HepG2 (cell line): Measurements from ENCODE around the gene TFEC. TPM values are rescaled to one million over a fixed set of nuclear protein-coding genes. Genes with fewer than 3 reads are reported as not detected.
A peak's percentile ranks its signal among the peaks of the same experiment; 100 is the strongest.

Experiments
- ATAC-seq: fragments of 200-7000 bp; cut with Tn5 transposase; 3 replicates; pipeline ENCODE4 v1.9.1; 2020; ENCODE audit warnings: mild to moderate bottlenecking, moderate library complexity
- Bru-seq: library from RNA; stranded (reverse); fragments of 400-500 nt; gene quantifications from one replicate; lab custom pipeline; 2021; lab: Mats Ljungman, UMichigan
- BruChase-seq, 2 experiments: library from RNA; stranded (reverse); fragments of 400-500 nt; gene quantifications; one replicate each; lab custom pipeline; 2021; lab: Mats Ljungman, UMichigan
- BruUV-seq: library from RNA; stranded (reverse); fragments of 400-500 nt; replicated peaks from 2 replicates; lab custom pipeline; 2021; lab: Mats Ljungman, UMichigan
- CTCF ChIA-PET: fragments of 300-600 bp; formaldehyde crosslinking; extraction: SDS; loops from one replicate; lab custom pipeline; 2021; ENCODE audit warnings: low total read pairs, inconsistent platforms, low intra/inter-chr PET ratio; lab: Yijun Ruan, JAX
- POLR2A ChIA-PET: fragments of 350-600 bp; sonication (Branson Sonifier 250); formaldehyde crosslinking; loops from one replicate; lab custom pipeline; 2020; ENCODE audit warnings: antibody characterized with exemption, inconsistent platforms; lab: Yijun Ruan, JAX
- DNase-seq: peaks from one replicate; pipeline ENCODE4 v3.0.0-alpha.2; 2015; ENCODE audit warnings: low spot score
- FAIRE-seq: peaks from 3 replicates; lab custom pipeline; 2011; peaks lifted over from hg19 to GRCh38; lab: Jason Lieb, UNC
- H2AFZ ChIP-seq: one replicate; pipeline ENCODE4 v1.6.1; 2011; ENCODE audit warnings: low read length, inconsistent platforms
- H3K27ac ChIP-seq: fragments of 300-600 bp; 3 replicates; pipeline ENCODE4 v1.8.0; 2011; ENCODE audit warnings: mixed run types, mild to moderate bottlenecking, mixed read lengths, low read length, inconsistent platforms; ENCODE audit not compliant: insufficient read depth; ENCODE audit errors: extremely low read length
- H3K27me3 ChIP-seq, 2 experiments: fragments of 200-600 bp in 1 of 2; 2 replicates in 1 of 2; 3 replicates in 1 of 2; pipeline versions ENCODE4 v1.6.0 to v1.8.0; 2011; ENCODE audit warnings: low read length in 2 of 2, mild to moderate bottlenecking in 2 of 2, moderate library complexity in 2 of 2, inconsistent platforms in 1 of 2; ENCODE audit not compliant: insufficient read depth in 2 of 2, control insufficient read depth in 1 of 2
- H3K36me3 ChIP-seq, 2 experiments: fragments of 200-600 bp in 1 of 2; replicated peaks in 1 of 2; 2 replicates in 1 of 2; 3 replicates in 1 of 2; pipeline versions ENCODE4 v1.5.1 to v1.8.0; 2011; ENCODE audit warnings: low read length in 2 of 2, inconsistent platforms in 1 of 2; ENCODE audit not compliant: insufficient read depth in 2 of 2, control insufficient read depth in 1 of 2
- H3K4me1 ChIP-seq: 2 replicates; pipeline ENCODE4 v1.5.1; 2012; ENCODE audit warnings: low read length, inconsistent platforms; ENCODE audit not compliant: insufficient read depth
- H3K4me2 ChIP-seq: 2 replicates; pipeline ENCODE4 v1.6.0; 2011; ENCODE audit warnings: low read depth, low read length, inconsistent platforms
- H3K4me3 ChIP-seq, 3 experiments: fragments of 200-600 bp in 1 of 3; sonication (generic), shearing (Covaris generic) in 1 of 3; replicated peaks in 1 of 3; 2 replicates each; pipeline ENCODE4 v1.5.1; 2011 to 2016; ENCODE audit warnings: low read length in 3 of 3, inconsistent platforms in 2 of 3, low read depth in 2 of 3, mild to moderate bottlenecking in 2 of 3, control low read depth in 1 of 3, mixed read lengths in 1 of 3; ENCODE audit not compliant: insufficient read depth in 1 of 3
- H3K79me2 ChIP-seq: one replicate; pipeline ENCODE4 v1.6.1; 2011; ENCODE audit warnings: low read length, inconsistent platforms; ENCODE audit not compliant: insufficient read depth
- H3K9ac ChIP-seq: 2 replicates; pipeline ENCODE4 v1.6.0; 2011; ENCODE audit warnings: mild to moderate bottlenecking, low read depth, low read length, inconsistent platforms; ENCODE audit not compliant: insufficient read depth
- H3K9me3 ChIP-seq: 2 replicates; pipeline ENCODE4 v1.5.1; 2012; ENCODE audit warnings: mild to moderate bottlenecking, low read length
- H4K20me1 ChIP-seq: 2 replicates; pipeline ENCODE4 v1.6.0; 2011; ENCODE audit warnings: inconsistent platforms, mild to moderate bottlenecking, low read length, moderate library complexity; ENCODE audit not compliant: insufficient read depth
- PITX1 ChIP-seq: sonication (generic); formaldehyde crosslinking; IDR thresholded peaks from 2 replicates; pipeline ENCODE4 v1.5.1; 2020; ENCODE audit warnings: mild to moderate bottlenecking, missing genetic modification reagents
- TCF7L2 ChIP-seq: IDR thresholded peaks from 2 replicates; pipeline ENCODE4 v1.6.1; 2011; ENCODE audit warnings: mild to moderate bottlenecking, low read depth, low read length, moderate library complexity
- ZNF121 ChIP-seq: sonication (generic); formaldehyde crosslinking; IDR thresholded peaks from 2 replicates; pipeline ENCODE4 v1.5.0; 2020; ENCODE audit warnings: mild to moderate bottlenecking, missing genetic modification reagents
- ZNF615 ChIP-seq: sonication (generic); formaldehyde crosslinking; IDR thresholded peaks from 2 replicates; pipeline ENCODE4 v1.5.0; 2020; ENCODE audit warnings: mild to moderate bottlenecking, missing genetic modification reagents, borderline replicate concordance
- ZNF775 ChIP-seq: sonication (generic); formaldehyde crosslinking; IDR thresholded peaks from 2 replicates; pipeline ENCODE4 v1.4.0; 2020; ENCODE audit warnings: missing genetic modification reagents, mild to moderate bottlenecking, moderate library complexity, borderline replicate concordance
- WGBS: methylation state at CpG from one replicate; pipeline ENCODE4 v1.1.6; 2017; ENCODE audit warnings: low lambda C conversion rate; 5-methylcytosine and 5-hydroxymethylcytosine counted together
- in situ Hi-C: cut with HindIII; loops from 2 replicates; pipeline ENCODE4 v1.10.0; 2017; ENCODE audit warnings: low pct_unique_long_range_greater_than_20kb; ENCODE audit not compliant: extremely low pct_ligation_motif_present
- intact Hi-C: fragments of 100-400 bp; cut with micrococcal nuclease; formaldehyde crosslinking; loops from one replicate; pipeline ENCODE4 v1.10.0; 2022; ENCODE audit not compliant: unreplicated experiment
- long read RNA-seq, 2 experiments: library from RNA in 1 of 2; library from polyadenylated mRNA in 1 of 2; stranded (forward) in 1 of 2; unstranded in 1 of 2; transcript quantifications; one replicate each; pipeline ENCODE4 v2.0.0, GENCODE V29; 2019 to 2022
- polyA minus RNA-seq, 3 experiments: library from RNA; depleted of rRNA, polyadenylated mRNA; stranded (reverse); fragments of >200 nt; gene quantifications; 2 replicates each; pipeline ENCODE4 v1.2.3, GENCODE V29; 2011; ENCODE audit warnings: low replicate concordance in 1 of 3
- polyA plus RNA-seq, 8 experiments: library from polyadenylated mRNA; depleted of rRNA in 3 of 8; stranded (reverse) in 7 of 8; unstranded in 1 of 8; fragments of >200 nt; fragmentation: Illumina TruSeq in 4 of 8; extraction: Trizol in 4 of 8; gene quantifications; 2 replicates each; pipeline versions ENCODE4 v1.2.1 to v1.2.3, GENCODE V29; 2011 to 2016; ENCODE audit warnings: low read depth in 4 of 8, missing spikeins in 1 of 8, mixed read lengths in 1 of 8; ENCODE audit not compliant: insufficient read depth in 1 of 8
- total RNA-seq, 5 experiments: library from RNA; depleted of rRNA; stranded (reverse); fragments of >200 nt; fragmentation: Illumina TruSeq; extraction: Trizol; gene quantifications; 2 replicates each; pipeline ENCODE4 v1.2.3, GENCODE V29; 2016; ENCODE audit warnings: low read depth in 1 of 5

Gene TFEC, protein sequence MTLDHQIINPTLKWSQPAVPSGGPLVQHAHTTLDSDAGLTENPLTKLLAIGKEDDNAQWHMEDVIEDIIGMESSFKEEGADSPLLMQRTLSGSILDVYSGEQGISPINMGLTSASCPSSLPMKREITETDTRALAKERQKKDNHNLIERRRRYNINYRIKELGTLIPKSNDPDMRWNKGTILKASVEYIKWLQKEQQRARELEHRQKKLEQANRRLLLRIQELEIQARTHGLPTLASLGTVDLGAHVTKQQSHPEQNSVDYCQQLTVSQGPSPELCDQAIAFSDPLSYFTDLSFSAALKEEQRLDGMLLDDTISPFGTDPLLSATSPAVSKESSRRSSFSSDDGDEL
- total RNA-seq (2016; rRNA removed; fragmentation: Illumina TruSeq; extraction: Trizol) (not detected in 2 replicates), polyA plus RNA-seq (2011; rRNA removed) (not detected in 2 replicates), polyA minus RNA-seq (2011; rRNA and poly(A)+ RNA removed; ENCODE audit: low replicate concordance) (0.02 TPM in 1 of 2 replicates, not detected in the other), Bru-seq, nascent RNA (percentile 1 among the genes with signal in this experiment), BruChase-seq, experiment 1, labeled RNA remaining after a 6-hour chase (not detected), BruChase-seq, experiment 2, labeled RNA remaining after a 2-hour chase (percentile 2 among the genes with signal in this experiment)
- not detected in 2 replicates for total RNA-seq (2016; cell fraction: cytosol; rRNA removed; fragmentation: Illumina TruSeq; extraction: Trizol; ENCODE audit: low read depth)
- total RNA-seq (2016; cell fraction: insoluble cytoplasmic fraction; rRNA removed; fragmentation: Illumina TruSeq; extraction: Trizol) = not detected in 2 replicates
- not detected in 2 replicates for total RNA-seq (2016; cell fraction: membrane; rRNA removed; fragmentation: Illumina TruSeq; extraction: Trizol)
- not detected in 2 replicates for total RNA-seq (2016; cell fraction: nucleus; rRNA removed; fragmentation: Illumina TruSeq; extraction: Trizol)
- polyA plus RNA-seq (2011; cell fraction: cytosol; rRNA removed) = not detected in 2 replicates
- not detected in 2 replicates for polyA plus RNA-seq (2011; cell fraction: nucleus; rRNA removed)
- not detected in 2 replicates for polyA plus RNA-seq (2012)
- not detected in 2 replicates for polyA plus RNA-seq (2016; cell fraction: cytosol; fragmentation: Illumina TruSeq; extraction: Trizol; ENCODE audit: low read depth)
- polyA plus RNA-seq (2016; cell fraction: insoluble cytoplasmic fraction; fragmentation: Illumina TruSeq; extraction: Trizol; ENCODE audit: low read depth) = not detected in 2 replicates
- polyA plus RNA-seq (2016; cell fraction: membrane; fragmentation: Illumina TruSeq; extraction: Trizol; ENCODE audit: low read depth) = not detected in 2 replicates
- polyA plus RNA-seq (2016; cell fraction: nucleus; fragmentation: Illumina TruSeq; extraction: Trizol; ENCODE audit: insufficient read depth, low read depth) = not detected in 2 replicates
- not detected in 2 replicates for polyA minus RNA-seq (2011; cell fraction: cytosol; rRNA and poly(A)+ RNA removed)
- not detected in 2 replicates for polyA minus RNA-seq (2011; cell fraction: nucleus; rRNA and poly(A)+ RNA removed)
- long read RNA-seq, experiment 1 = 0 reads
- long read RNA-seq, experiment 2 = 0 reads

- H2AFZ ChIP-seq = no peak within 1 kb of the TSS
- H3K4me1 ChIP-seq = no peaks in the 10 kb centered on the region
- ChIA-PET CTCF (no interaction called here), POLR2A (no interaction called here)
- intact Hi-C loops (no loop called here), in situ Hi-C loops (no loop called here)
- no peak for FAIRE-seq
- WGBS = 2% methylated on average over 3 of the region's 3 CpGs
- H3K36me3 ChIP-seq = no peaks in the 10 kb centered on the region
- H3K9me3 ChIP-seq = no peaks in the 10 kb centered on the region
- no peak within 1 kb of the TSS for H3K9ac ChIP-seq
- no peak for DNase-seq
- no peaks in the 10 kb centered on the region for H3K79me2 ChIP-seq
- H3K4me3 ChIP-seq = no peak within 1 kb of the TSS
- H3K27ac ChIP-seq = no peak within 1 kb of the TSS
- H3K27me3 ChIP-seq = no peaks in the 10 kb centered on the region
- H3K4me2 ChIP-seq = no peak within 1 kb of the TSS
- no peak for TF ChIP-seq ZNF775
- TF ChIP-seq TCF7L2 = no peak
- no peak for TF ChIP-seq ZNF121
- TF ChIP-seq ZNF615 (CRISPR knock-in tag) = no peak
- no peak for TF ChIP-seq PITX1 (CRISPR knock-in tag)
- no peaks in the 10 kb centered on the region for H4K20me1 ChIP-seq
- no TSS peak for BruUV-seq
- ATAC-seq = no peak
Observed at GRCh38 chr7:116030651-116031276, at the start of gene TFEC. Gene TFEC, minus strand, starts transcription at chr7:116030763. Its CDS starts 46,322 bp downstream, at chr7:115984441.
